GM19099 (cell line): ENCODE data around the gene ZNF727.

Experiments used
- POLR2A ChIP-seq: IDR thresholded peaks from 3 replicates; pipeline ENCODE4 v1.6.1; 2011; ENCODE audit warnings: low read depth; ENCODE audit not compliant: insufficient read length; ENCODE audit errors: extremely low read depth

ZNF727 gene

DNA sequence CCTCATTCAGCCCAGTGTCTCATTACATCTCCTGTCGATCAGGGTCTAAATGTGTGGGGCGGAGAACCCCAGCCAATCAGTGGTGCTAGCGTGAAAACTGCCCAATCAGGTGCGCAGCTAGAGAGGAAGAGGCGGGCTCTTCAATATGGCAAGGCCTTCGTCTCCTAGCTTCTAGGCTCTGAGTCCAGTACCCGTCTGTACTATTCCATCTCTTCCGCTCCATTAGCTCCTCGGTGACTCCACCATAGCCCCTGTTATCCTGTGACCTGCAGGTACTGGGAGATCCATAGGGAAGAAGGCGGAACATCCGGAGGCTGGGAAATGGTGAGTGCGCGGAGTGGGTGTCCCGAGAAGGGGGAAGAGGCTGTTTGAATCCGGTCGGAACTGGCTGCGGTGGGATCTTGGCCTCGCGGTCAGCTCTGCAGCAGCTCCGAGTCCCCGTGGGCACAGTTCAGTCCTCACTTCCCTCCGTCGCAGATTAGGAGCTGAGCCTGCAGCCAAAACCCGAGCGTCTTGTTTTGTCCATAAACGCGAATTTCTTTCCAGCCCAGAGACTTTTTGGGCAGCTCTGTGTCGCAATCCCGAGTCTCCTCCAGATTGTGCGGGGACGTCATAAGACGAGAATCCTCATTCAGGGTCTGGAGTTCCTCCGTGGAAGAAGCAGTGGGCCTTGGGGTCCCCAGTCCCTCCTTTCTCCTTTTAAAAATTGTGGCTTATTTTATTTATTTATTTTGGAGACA lies at the start of gene ZNF727:
ZNF727 (plus strand) TSS at position 134 of the 740 bp plus-strand sequence; CDS start at position 322, 188 bp downstream.
- no peak for TF ChIP-seq POLR2A

GRCh38 chr7:63998549-63998948 lies 46.7 kb upstream of the ZNF727 start, which contains the start of gene ZNF722:
ZNF722 (plus strand) TSS chr7:63998849; CDS start chr7:63998962, 113 bp downstream.
- TF ChIP-seq POLR2A: no peak

GRCh38 chr7:64035388-64035787 lies 9.8 kb upstream of the ZNF727 start:
- no peak for TF ChIP-seq POLR2A

- no peak for TF ChIP-seq POLR2A
Observed at GRCh38 chr7:64037095-64037494, 8.1 kb upstream of the ZNF727 start.

DNA sequence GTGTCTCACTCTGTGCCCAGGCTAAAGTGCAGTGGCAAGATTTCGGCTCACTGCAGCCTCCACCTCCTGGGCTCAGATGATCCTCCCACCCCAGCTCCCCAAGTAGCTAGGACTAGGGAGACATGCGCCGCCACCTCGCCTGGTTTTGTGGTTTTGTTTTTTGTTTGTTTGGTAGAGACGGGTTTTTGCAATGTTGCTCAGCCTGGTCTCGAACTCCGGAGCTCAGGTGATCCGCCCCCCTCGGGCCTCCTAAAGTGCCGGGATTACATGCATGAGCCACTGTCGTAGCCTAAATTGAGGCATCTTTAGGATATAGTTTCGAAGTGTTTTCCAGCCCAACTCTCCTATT lies 781 bp downstream of the ZNF727 start:
- TF ChIP-seq POLR2A: no peak

DNA sequence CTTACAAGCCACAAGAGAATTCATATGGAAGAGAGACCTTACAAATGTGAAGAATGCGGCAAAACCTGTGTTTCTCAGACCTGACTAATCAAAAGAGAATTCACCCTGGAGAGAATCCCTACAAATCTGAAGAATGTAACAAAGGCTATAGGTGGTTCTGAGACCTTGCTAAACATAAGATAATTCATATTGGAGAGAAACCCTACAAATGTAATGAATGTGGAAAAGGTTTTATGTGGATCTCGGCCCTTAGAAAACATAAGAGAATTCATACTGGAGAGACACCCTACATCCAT lies 33.4 kb downstream of the ZNF727 start:
- TF ChIP-seq POLR2A: no peak

DNA sequence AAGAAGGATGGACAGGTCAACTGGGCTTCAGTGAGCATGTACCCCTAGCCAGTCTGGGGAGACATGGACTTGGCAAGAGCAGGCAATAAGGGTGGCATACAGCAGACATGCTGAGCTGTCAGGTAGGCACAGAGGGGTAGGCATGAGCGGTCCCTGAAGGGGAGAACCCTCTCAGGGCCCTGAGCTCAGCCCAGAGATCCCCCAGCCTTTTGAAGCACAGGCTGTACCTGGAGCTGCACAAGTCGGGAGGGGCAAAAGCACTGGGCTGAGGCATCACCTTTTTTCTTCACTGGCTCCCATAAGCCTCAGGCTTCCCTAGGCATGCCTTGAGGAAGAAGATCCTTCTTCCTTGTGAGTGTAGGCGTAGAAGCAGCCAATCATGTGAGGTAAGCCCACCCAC lies 42.3 kb downstream of the ZNF727 start:
- TF ChIP-seq POLR2A: no peak
